T47D (cell line): Measurements from ENCODE around the gene RECK.

Experiments
- DNase-seq, 2 experiments: peaks; one replicate each; pipeline versions ENCODE4 v3.0.0 to v3.0.0-alpha.2; 2011 to 2012; ENCODE audit warnings: low read depth in 1 of 2, low spot score in 1 of 2
- JUND ChIP-seq: IDR thresholded peaks from 2 replicates; pipeline ENCODE4 v1.6.1; 2012; ENCODE audit warnings: low read depth
- in situ Hi-C: cut with HindIII; loops from 2 replicates; pipeline ENCODE4 v1.10.0; 2016; ENCODE audit warnings: low sequenced_read_pairs, low pct_unique_long_range_greater_than_20kb

RECK gene

GRCh38 chr9:36144309-36145232, 107.9 kb downstream of the RECK start:
- no peak for TF ChIP-seq JUND
- DNase-seq: no peak
- in situ Hi-C loops: no loop called here

DNA sequence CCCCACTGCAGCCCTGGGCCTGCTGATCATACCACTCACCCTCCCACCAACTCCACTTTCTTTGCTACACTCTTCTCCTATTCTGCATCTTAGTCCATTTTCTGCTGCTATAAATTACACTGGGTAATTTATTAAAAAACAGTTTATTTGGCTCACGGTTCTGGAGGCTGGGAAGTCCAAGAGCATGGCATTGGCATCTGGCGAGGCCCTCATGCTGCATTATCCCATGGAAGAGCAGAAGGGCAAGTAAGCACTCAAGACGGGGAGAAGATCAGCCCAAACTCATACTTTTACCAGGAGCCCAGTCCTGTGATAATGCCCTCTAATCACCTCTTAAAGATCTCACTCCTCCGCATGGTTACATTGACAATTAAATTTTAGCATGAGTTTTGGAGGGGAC, 109.3 kb downstream of the RECK start:
- DNase-seq: no peak
- TF ChIP-seq JUND: no peak

DNA sequence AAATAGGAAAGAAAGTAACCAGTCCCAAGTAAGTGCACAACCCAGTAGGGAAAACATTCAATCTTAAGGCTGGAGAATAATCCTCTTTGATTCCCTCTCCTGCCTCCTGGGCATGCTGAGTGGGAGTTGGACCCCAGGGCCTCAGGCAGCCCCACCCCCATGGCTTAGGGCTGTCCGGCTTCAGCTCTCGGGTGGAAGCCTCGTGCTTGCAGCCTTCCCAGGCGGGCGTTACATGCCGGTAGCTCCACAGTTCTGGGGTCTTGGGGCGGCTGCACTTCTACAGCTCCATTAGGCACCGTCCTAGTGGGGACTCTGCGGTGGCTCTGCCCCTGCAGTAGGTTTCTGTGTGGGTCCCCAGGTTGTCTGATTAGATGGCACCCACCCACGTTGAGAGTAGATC, 109.9 kb downstream of the RECK start:
- no peak for DNase-seq
- TF ChIP-seq JUND: no peak
- in situ Hi-C loops: no loop called here

More for the DNA sequence above, 109.3 kb downstream of the RECK start:
- in situ Hi-C loops: no loop called here

GRCh38 chr9:36147441-36148175, 110.9 kb downstream of the RECK start:
- DNase-seq: no peak
- no peak for TF ChIP-seq JUND
- in situ Hi-C loops: no loop called here

GRCh38 chr9:36148311-36149051, 111.8 kb downstream of the RECK start:
- no peak for TF ChIP-seq JUND
- in situ Hi-C loops: no loop called here
- no peak for DNase-seq

DNA sequence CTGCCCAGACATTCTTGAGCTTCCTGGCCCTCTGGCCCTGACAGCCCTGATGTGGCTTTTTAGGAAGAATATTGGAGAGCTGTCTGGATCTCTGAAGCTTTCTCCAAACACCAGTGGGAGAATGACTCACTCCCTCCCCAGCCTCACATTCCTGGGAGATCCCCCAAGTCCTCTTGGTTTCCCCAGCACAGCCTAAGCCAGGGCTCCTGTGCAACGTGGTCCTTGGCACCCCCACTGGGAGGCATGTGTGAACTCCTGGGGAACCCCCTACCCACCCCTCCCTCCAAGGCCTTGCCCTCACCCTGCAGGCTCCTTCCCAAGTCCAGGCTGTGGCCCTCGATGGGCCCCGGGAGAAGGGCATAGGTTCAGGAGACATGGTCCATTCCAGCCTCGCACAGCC, 112.5 kb downstream of the RECK start:
- TF ChIP-seq JUND: no peak
- in situ Hi-C loops: no loop called here
- no peak for DNase-seq

DNA sequence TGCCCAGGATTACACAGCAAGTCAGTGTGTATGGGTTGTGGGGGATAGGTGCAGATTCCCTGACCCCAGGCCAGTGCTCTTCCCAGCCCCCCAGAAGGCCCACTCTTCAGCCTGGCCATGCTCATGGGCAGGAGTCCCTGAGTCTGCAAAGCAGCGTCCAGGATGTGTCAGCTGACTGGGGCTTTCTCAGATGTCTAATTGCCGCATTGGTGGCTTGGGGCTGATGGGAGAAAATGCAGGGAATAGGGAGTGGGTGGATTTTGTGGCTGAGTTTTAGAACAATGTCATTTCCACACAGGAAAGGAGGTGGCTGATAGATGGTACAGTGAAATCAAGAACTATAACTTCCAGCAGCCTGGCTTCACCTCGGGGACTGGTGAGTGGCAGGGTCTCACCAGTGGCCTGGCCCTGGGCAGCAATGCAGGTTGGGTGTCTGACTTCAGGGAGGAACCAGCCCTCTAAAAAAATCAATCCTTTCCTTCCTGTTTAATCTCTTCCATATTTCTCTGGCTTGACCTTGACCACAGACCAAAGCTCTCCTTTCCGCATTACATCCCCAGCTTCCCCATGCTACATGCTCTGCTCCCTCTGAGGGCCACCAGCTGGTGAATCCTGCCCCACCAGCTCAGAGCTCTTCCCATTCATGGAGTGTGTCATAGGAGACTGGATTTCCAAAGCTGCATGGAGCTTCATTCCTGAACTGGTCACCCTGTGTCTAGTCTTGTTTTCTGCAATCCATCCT, 114.0 kb downstream of the RECK start:
- DNase-seq: no peak
- in situ Hi-C loops: no loop called here
- TF ChIP-seq JUND: no peak

DNA sequence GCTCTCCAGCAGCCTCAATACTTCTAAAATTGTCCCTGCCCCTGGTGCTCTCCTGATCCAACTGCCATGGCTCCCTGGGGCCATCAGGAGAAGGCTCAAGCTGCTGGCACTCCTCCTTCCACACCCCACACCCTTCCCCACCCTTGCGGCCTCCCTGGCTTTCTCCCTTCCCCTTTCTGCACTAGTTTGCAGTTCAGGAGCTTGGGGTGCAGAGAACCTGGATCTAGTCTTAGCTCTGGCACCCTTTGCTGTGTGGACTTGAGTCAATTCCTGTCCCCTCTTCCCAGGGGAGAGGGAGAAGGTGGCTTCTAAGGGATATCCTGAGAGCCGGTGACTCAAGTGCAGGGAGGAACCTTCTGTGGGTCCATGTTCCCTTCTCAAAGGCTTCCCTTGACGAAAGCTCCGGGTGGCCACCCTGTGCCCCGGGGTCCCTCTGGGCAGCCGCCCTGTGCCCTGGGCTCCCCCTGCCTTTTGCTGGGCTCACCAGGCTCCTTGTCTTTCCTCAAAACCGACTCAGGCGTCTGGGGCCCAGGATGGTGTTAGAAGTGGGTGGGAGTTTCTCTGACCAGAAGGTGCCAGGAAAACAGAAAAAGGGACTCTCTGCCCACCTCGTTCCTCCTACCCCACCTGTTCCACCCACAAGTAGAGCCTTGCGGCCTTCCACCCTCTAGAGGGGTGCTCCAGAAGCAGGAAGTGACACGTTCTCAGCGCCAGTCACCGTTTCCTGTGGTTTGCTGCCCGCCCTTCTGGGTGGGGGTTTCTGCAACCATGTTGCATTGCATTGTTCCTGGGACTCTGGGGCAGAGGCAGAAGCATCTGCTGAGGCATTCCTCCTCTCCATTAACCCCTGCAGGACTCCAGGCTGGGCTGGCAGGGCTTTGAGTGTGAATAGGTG, 114.8 kb downstream of the RECK start:
- no peak for DNase-seq
- TF ChIP-seq JUND: no peak
- in situ Hi-C loops: no loop called here

GRCh38 chr9:36152741-36153438, 116.2 kb downstream of the RECK start:
- in situ Hi-C loops: no loop called here
- DNase-seq: no peak
- TF ChIP-seq JUND: no peak

- DNase-seq: no peak
- TF ChIP-seq JUND: no peak
- in situ Hi-C loops: no loop called here
Observed at GRCh38 chr9:36153746-36154145, 117.0 kb downstream of the RECK start.
